NCI-H82 treated with DMSO at 0.1 percent for 48 hours (cell line): Measurements from ENCODE around the gene FAM3B.

Source experiments
- DNase-seq: peaks from one replicate; lab custom pipeline; 2025; ENCODE audit not compliant: unreplicated experiment; lab: John Stamatoyannopoulos, UW

FAM3B gene

GRCh38 chr21:41393876-41394465, 77.4 kb downstream of the FAM3B start:
- no peak for DNase-seq

GRCh38 chr21:41396558-41397075, 80.0 kb downstream of the FAM3B start:
- DNase-seq, result no peak

GRCh38 chr21:41397471-41397891, 80.9 kb downstream of the FAM3B start:
- DNase-seq, result no peak

- DNase-seq, result no peak
These were observed 81.7 kb downstream of the FAM3B start for GRCh38 chr21:41398251-41398650.

- DNase-seq, result no peak
These were observed 82.2 kb downstream of the FAM3B start for GRCh38 chr21:41398831-41399230.

GRCh38 chr21:41399246-41399800, 82.7 kb downstream of the FAM3B start:
- DNase-seq, result no peak

GRCh38 chr21:41402231-41402630, 85.6 kb downstream of the FAM3B start:
- DNase-seq, result no peak

GRCh38 chr21:41402796-41403195, 86.2 kb downstream of the FAM3B start:
- DNase-seq, result no peak

GRCh38 chr21:41403331-41403730, 86.7 kb downstream of the FAM3B start:
- no peak for DNase-seq

GRCh38 chr21:41403966-41404365, 87.4 kb downstream of the FAM3B start:
- DNase-seq, result no peak

- DNase-seq, result no peak
These were observed 88.7 kb downstream of the FAM3B start for GRCh38 chr21:41405321-41405720.

- DNase-seq, result no peak
These were observed 89.7 kb downstream of the FAM3B start for GRCh38 chr21:41406340-41406739.
